ENCODE data around the gene SQOR.
A peak's percentile ranks its signal among the peaks of the same experiment; 100 is the strongest.

SQOR gene

GRCh38 chr15:45714590-45715488 lies 80.0 kb downstream of the SQOR start:
- DNase-seq, result peak; percentile 91

- no peak for DNase-seq
These were observed 80.7 kb downstream of the SQOR start for GRCh38 chr15:45715528-45715927.

- DNase-seq, result no peak
These were observed 84.7 kb downstream of the SQOR start for GRCh38 chr15:45719490-45719889.

- no peak for DNase-seq
These were observed 85.4 kb downstream of the SQOR start for GRCh38 chr15:45720183-45720582.

- DNase-seq, result no peak
These were observed 93.8 kb downstream of the SQOR start for GRCh38 chr15:45728641-45729040.

- DNase-seq, result no peak
These were observed 94.3 kb downstream of the SQOR start for GRCh38 chr15:45729141-45729540.

- DNase-seq, result no peak
These were observed 96.5 kb downstream of the SQOR start for GRCh38 chr15:45731343-45731742.

- peak; percentile 42 for DNase-seq
These were observed 97.8 kb downstream of the SQOR start for GRCh38 chr15:45732662-45733061.

GRCh38 chr15:45734260-45734711 lies 99.5 kb downstream of the SQOR start:
- no peak for DNase-seq
